ENCODE results near the gene PIK3R2.
"Not testable (repeated sequence)": the region's sequence is repeated elsewhere in the genome, so short reads cannot be mapped to it uniquely, and the experiment has no call there.

The PIK3R2 gene

GRCh38 chr19:18149596-18149975 lies 3.4 kb upstream of the PIK3R2 start:
- intact Hi-C loops (cut with DNase I), result no loop called here
- no peak for DNase-seq

- intact Hi-C loops (cut with DNase I), result loop anchor here (5.0 kb wide), 2 partner anchors 34 to 144 kb away; partner anchors contain the start of gene ARRDC2
- no peak for DNase-seq
These were observed 2.0 kb upstream of the PIK3R2 start for GRCh38 chr19:18150776-18151624.

- intact Hi-C loops (cut with DNase I), result loop anchor here (5.0 kb wide), 2 partner anchors 35 to 145 kb away; partner anchors contain the start of gene ARRDC2
- DNase-seq, result peak; percentile 85 to 98 (median 94)
These were observed 534 bp upstream of the PIK3R2 start for GRCh38 chr19:18152442-18152816.

GRCh38 chr19:18153556-18154134 lies 682 bp downstream of the PIK3R2 start:
- intact Hi-C loops (cut with DNase I), result loop anchor here (5.0 kb wide), 2 partner anchors 36 to 146 kb away; partner anchors contain the start of gene ARRDC2
- peak in 20 of 42 donors; percentile 23 to 68 (median 52) for DNase-seq

GRCh38 chr19:18155095-18156087 lies 2.4 kb downstream of the PIK3R2 start:
- intact Hi-C loops (cut with DNase I), result no loop called here
- DNase-seq, result no peak

- intact Hi-C loops (cut with DNase I), result no loop called here
- DNase-seq, result no peak
These were observed 3.3 kb downstream of the PIK3R2 start for GRCh38 chr19:18156268-18156667.

GRCh38 chr19:18156841-18157464 lies 4.0 kb downstream of the PIK3R2 start:
- peak in 41 of 42 donors; percentile 52 to 88 (median 73) for DNase-seq
- intact Hi-C loops (cut with DNase I), result no loop called here

GRCh38 chr19:18157465-18158063 lies 4.6 kb downstream of the PIK3R2 start:
- intact Hi-C loops (cut with DNase I), result no loop called here
- DNase-seq, result peak; percentile 69 to 93 (median 85)

GRCh38 chr19:18158467-18158866 lies 5.5 kb downstream of the PIK3R2 start:
- DNase-seq, result no peak
- intact Hi-C loops (cut with DNase I), result no loop called here

- DNase-seq; intact Hi-C loops (cut with DNase I): not testable (repeated sequence)
These were observed 6.2 kb downstream of the PIK3R2 start for GRCh38 chr19:18159059-18159616.

GRCh38 chr19:18159810-18160209 lies 6.8 kb downstream of the PIK3R2 start:
- DNase-seq, result no peak
- intact Hi-C loops (cut with DNase I), result no loop called here

GRCh38 chr19:18160493-18160970 lies 7.6 kb downstream of the PIK3R2 start:
- no peak for DNase-seq
- intact Hi-C loops (cut with DNase I), result no loop called here

GRCh38 chr19:18160971-18161635 lies 8.1 kb downstream of the PIK3R2 start:
- intact Hi-C loops (cut with DNase I), result no loop called here
- DNase-seq, result peak in 40 of 42 donors; percentile 19 to 90 (median 80)

GRCh38 chr19:18161636-18162002 lies 8.7 kb downstream of the PIK3R2 start:
- DNase-seq, result peak in 38 of 42 donors; percentile 19 to 84 (median 68)
- intact Hi-C loops (cut with DNase I), result no loop called here

GRCh38 chr19:18164072-18164471 lies 11.1 kb downstream of the PIK3R2 start:
- no peak for DNase-seq
- intact Hi-C loops (cut with DNase I), result no loop called here

- DNase-seq, result no peak
- intact Hi-C loops (cut with DNase I), result no loop called here
These were observed 13.0 kb downstream of the PIK3R2 start for GRCh38 chr19:18165794-18166544.

- no peak for DNase-seq
- intact Hi-C loops (cut with DNase I), result no loop called here
These were observed 14.0 kb downstream of the PIK3R2 start for GRCh38 chr19:18167011-18167410.

Measured in head of caudate nucleus (tissue), 42 donors.